ENCODE data around the gene CARD11. TPM values are rescaled to one million over a fixed set of nuclear protein-coding genes. Genes with fewer than 3 reads are reported as not detected.

Gene CARD11
- 0.46 TPM for total RNA-seq

GRCh38 chr7:3043544-3044371 lies at the start of gene CARD11:
TSS of gene CARD11 (minus strand) at chr7:3043867. CDS start at chr7:2958506, 85,361 bp downstream.

Other genes starting within 250 kb of the CARD11 start
- 33.7 TPM for gene GNA12, start 199.6 kb downstream of the CARD11 start, total RNA-seq

Data from diencephalon (tissue), 1 donor.